GM20000 (cell line): Measurements from ENCODE around the gene IAPP.
"Not testable (repeated sequence)": the region's sequence is repeated elsewhere in the genome, so short reads cannot be mapped to it uniquely, and the experiment has no call there.

Experiments used
- DNase-seq: peaks from one replicate; pipeline ENCODE4 v3.0.0; 2012; ENCODE audit warnings: low spot score
- CTCF ChIP-seq: IDR thresholded peaks from 2 replicates; pipeline ENCODE4 v1.5.1; 2012; ENCODE audit warnings: mild to moderate bottlenecking, control low read depth; ENCODE audit errors: extremely low read depth, missing control alignments

IAPP gene

GRCh38 chr12:21350975-21351374 lies 21.7 kb upstream of the IAPP start:
- TF ChIP-seq CTCF = no peak
- DNase-seq = no peak

GRCh38 chr12:21353487-21353886 lies 19.2 kb upstream of the IAPP start:
- TF ChIP-seq CTCF = no peak
- no peak for DNase-seq

- no peak for TF ChIP-seq CTCF
Observed at GRCh38 chr12:21353948-21354347, 18.8 kb upstream of the IAPP start.

GRCh38 chr12:21354641-21355040 lies 18.1 kb upstream of the IAPP start:
- DNase-seq = no peak
- TF ChIP-seq CTCF = no peak

More at GRCh38 chr12:21353948-21354347, 18.8 kb upstream of the IAPP start:
- DNase-seq = no peak

- not testable (repeated sequence) for DNase-seq
Observed at GRCh38 chr12:21360632-21361031, 12.1 kb upstream of the IAPP start.

- no peak for DNase-seq
- TF ChIP-seq CTCF = no peak
Observed at GRCh38 chr12:21369141-21369980, 3.3 kb upstream of the IAPP start.

- no peak for DNase-seq
- no peak for TF ChIP-seq CTCF
Observed at GRCh38 chr12:21370845-21371449, 1.8 kb upstream of the IAPP start.

GRCh38 chr12:21379218-21379617 lies 6.5 kb downstream of the IAPP start:
- no peak for DNase-seq
- TF ChIP-seq CTCF = no peak

- DNase-seq = not testable (repeated sequence)
Observed at GRCh38 chr12:21381320-21381719, 8.6 kb downstream of the IAPP start.
